ENCODE measurements around the gene GJA4.
"Not testable (repeated sequence)": the region's sequence is repeated elsewhere in the genome, so short reads cannot be mapped to it uniquely, and the experiment has no call there.

Gene GJA4

GRCh38 chr1:34770891-34771504 is 21.8 kb upstream of the GJA4 start:
- DNase-seq (ENCODE audit: low read depth): no peak

- no peak for DNase-seq (ENCODE audit: low read depth)
Measured at GRCh38 chr1:34771573-34772371, 21.0 kb upstream of the GJA4 start.

GRCh38 chr1:34773114-34773513 is 19.7 kb upstream of the GJA4 start:
- not testable (repeated sequence) for DNase-seq (ENCODE audit: low read depth)

DNA sequence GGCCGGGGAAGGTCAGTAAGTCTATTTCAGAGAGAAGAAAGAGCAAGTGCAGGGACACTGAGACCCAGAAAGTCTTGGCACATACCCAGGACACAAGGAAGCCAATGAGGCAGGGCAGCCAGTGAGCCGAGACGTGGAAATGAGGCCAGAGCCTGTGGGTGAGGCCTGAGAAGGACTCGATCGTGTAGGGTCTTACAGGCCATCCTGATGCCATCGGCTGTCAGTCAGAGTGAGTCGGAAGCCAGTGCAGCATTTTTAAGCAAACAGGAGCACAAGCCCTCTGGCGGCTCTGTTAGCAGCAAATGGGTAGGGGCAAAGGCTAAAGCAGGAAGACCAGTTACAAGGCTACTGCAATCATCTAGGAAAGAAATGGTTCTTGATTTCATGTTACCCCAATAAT is 17.8 kb upstream of the GJA4 start:
- DNase-seq (ENCODE audit: low read depth): no peak

GRCh38 chr1:34776911-34777310 is 15.9 kb upstream of the GJA4 start:
- DNase-seq (ENCODE audit: low read depth): no peak

DNA sequence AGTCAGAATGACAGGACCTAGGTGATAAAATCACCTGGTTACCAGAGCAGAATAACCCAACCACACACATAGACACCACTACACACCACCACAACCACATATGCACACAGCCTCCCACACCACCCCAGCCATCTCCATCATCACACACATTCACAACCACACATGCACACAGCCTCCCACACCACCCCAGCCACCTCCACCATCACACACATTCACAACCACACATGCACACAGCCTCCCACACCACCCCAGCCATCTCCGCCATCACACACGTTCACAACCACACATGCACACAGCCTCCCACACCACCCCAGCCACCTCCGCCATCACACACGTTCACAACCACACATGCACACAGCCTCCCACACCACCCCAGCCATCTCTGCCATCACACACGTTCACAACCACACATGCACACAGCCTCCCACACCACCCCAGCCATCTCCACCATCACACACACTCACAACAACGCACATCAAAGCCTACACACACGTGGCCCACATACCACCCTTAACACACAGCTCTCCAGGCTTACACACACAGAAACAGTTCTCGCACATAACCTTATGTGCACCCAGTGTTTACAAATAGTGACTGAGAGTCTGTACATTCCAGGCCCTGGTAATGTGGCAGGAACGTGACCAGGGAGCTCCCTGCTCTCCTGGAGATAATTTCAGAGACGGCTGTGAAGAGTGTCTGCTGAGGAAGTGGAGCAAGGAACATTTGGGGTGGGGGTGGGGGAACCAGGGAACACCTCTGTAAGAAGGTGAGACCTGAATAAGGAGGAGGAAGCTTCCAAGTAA is 15.1 kb upstream of the GJA4 start:
- DNase-seq (ENCODE audit: low read depth): no peak

GRCh38 chr1:34778381-34778780 is 14.4 kb upstream of the GJA4 start:
- no peak for DNase-seq (ENCODE audit: low read depth)

DNA sequence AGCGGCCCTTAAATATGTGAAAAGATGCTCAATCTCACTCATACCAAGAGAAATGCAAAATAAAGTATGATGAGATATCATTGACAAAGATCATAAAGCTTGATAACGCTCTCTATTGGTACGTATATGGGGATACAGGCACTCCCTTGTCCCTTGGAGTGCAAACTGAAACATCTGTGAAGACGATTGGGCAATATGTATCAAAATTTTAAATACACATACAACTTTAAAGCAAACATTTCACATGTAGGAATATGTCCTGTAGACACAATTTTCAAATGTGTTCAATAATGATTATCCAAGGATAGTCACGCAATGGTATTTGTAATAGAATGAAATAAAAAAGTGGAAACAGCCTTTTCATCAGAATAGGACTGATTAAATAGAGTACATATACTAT is 13.8 kb upstream of the GJA4 start:
- no peak for DNase-seq (ENCODE audit: low read depth)

DNA sequence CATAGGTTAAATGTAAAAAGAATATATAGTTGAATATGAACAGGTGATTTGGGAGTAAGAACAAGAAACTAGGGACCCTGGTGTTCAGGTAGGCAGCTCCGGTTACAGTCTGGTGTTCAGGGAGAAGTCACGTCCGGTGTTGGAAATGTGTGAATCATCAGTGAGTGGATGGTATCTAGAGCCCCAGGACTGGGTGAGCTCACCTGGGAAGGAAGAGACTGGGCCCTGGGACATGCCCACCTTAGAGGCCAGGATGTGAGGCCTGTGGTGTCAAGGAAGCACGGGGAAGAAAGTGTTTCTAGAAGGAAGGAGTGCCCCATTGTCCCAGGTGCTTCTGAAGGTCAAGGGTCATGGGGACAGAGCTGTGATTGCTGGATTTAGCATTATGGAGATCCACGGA is 13.3 kb upstream of the GJA4 start:
- no peak for DNase-seq (ENCODE audit: low read depth)

DNA sequence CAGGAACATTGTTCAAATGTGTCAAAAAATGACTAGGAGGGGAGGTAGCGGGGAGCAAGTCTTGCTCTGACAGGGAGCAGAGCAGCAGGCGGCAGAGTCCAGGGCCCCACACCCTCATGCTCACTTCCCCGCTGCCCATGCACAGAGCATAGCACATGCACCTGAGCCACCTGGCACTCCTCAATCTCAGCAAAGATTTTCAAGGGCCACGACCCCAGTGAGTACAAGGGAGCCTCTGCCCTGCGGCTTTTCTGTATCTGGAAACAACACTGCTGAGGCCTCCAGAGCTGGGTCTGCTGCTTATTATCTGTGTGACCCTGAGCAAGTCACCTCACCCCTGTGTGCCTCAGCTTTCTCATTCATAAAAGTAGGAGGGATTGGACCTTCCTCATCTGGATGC is 12.8 kb upstream of the GJA4 start:
- DNase-seq (ENCODE audit: low read depth): no peak

GRCh38 chr1:34780528-34780927 is 12.3 kb upstream of the GJA4 start:
- no peak for DNase-seq (ENCODE audit: low read depth)

- no peak for DNase-seq (ENCODE audit: low read depth)
Measured at GRCh38 chr1:34781071-34781843, 11.5 kb upstream of the GJA4 start, which contains the start of gene GJB3. Gene GJB3 (plus strand): TSS chr1:34781214. CDS start chr1:34784763, 3,549 bp downstream.

DNA sequence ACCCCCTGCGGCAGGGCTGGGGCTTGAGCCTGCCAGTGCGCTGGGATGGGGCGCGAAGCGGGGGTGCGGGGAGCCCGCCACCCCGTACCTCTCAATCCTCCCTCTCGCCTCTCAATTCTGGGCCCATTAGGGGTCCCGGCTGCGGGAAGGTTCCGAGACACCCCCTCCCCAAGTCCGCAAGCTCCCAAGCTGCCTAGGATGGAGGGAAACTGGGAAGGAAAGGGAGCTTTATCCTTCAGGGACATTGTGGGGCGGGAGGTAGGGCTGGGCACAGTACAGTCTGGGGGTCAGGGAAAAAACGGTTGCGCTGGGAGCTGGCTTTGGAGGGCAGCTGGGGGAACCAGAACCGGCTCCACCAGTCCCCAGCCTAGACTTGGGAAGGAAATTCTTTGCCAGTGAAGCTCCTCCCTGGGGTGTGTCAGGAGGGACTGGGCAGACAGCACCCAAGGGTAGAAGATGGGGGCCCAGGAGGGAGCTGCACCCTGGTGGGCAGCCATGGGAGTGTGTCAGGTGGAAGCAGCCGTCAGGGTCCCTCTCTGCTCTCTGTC is 10.9 kb upstream of the GJA4 start:
- no peak for DNase-seq (ENCODE audit: low read depth)

DNA sequence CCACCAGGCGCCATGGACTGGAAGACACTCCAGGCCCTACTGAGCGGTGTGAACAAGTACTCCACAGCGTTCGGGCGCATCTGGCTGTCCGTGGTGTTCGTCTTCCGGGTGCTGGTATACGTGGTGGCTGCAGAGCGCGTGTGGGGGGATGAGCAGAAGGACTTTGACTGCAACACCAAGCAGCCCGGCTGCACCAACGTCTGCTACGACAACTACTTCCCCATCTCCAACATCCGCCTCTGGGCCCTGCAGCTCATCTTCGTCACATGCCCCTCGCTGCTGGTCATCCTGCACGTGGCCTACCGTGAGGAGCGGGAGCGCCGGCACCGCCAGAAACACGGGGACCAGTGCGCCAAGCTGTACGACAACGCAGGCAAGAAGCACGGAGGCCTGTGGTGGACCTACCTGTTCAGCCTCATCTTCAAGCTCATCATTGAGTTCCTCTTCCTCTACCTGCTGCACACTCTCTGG is 8.0 kb upstream of the GJA4 start:
- no peak for DNase-seq (ENCODE audit: low read depth)

- no peak for DNase-seq (ENCODE audit: low read depth)
Measured at GRCh38 chr1:34785231-34785874, 7.4 kb upstream of the GJA4 start.

GRCh38 chr1:34785875-34786470 is 6.8 kb upstream of the GJA4 start:
- DNase-seq (ENCODE audit: low read depth): no peak

DNA sequence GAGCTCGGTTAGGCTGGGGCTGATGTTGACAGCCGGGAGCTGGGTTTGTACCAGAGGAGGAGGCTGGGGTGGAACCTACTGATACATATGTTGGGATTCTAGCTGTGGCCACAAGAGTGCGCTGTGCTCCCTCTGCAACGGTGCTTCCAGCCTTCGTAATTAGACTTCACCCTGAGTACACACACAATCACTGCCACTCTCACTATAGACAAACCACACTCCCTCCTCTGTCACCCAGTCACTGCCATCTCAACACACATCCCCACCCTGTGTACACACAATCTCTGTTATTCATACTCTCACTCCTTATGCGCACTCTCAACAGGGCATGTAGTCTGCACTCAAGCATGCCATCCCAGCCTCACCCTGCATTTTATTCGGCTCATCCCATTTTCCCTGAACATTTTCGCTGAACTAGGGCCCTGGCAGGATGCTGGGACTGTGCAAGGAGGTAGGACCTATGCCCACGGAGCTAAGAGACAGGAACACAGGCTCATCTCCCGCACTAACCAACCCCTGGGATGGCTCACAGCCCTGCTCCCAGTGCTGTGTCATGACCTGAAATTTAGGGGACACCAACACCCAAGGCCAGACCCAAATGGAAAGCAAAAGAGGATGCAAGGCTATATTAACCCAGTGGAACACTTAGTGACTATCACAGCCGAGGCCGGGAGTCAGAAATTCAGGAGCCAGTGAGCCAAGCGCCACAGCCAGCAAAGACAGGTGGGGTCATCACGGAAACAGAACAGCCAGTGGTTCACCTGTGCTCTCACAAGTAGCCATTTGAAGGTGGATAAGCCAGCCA is 6.1 kb upstream of the GJA4 start:
- DNase-seq (ENCODE audit: low read depth): peak; percentile 36

DNA sequence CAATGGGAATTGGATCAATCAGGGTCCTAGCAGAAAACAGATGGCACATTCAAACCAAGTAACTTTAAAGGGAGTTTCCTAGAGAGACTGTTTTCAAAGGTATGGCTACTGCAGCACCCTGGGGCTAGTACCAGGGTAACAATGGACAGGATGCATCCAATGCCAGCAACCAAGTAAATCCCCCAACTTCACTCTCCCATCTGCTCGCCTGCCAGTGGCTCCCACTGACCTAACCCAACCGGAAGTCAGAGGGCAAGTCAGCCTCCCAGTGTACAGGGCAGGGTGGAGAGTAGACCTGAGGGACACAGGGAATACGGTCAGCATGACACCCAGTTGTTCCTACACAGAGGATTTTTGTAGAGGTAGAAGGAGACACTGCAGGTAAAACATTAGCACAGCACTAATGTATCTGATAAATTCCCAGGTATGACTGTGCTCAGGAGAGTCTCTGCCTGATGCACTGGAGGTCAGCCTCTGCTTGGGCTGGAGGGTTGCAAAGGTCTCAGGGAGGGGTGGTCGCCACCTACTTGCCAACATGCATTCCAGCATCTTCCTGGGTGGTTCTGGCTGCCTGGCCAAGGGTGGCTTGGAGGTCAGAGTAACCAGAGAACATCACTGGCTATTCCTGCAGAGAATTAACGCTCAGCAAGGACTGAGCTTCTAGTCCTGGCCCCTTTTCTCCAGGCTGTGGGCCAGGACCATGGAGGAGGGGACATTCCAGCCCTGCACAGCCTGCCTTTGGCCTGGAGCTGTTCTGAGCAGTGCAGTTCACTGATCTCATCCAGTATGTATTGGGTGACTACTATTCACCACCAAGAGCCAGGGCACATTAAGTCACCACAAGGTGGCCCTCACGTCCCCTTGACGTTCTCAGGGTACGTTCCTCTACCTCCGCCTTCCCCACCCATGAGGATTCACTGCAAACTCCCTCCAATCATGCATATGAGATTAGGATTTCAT is 5.1 kb upstream of the GJA4 start:
- DNase-seq (ENCODE audit: low read depth): no peak

GRCh38 chr1:34790985-34791384 is 1.8 kb upstream of the GJA4 start:
- DNase-seq (ENCODE audit: low read depth): no peak
